AG04450 (cell line): ENCODE measurements around the gene ATP6V0E1. TPM values are rescaled to one million over a fixed set of nuclear protein-coding genes. Genes with fewer than 3 reads are reported as not detected.

Source experiments
- CTCF ChIA-PET: fragments of 300-600, 350-600 bp; formaldehyde crosslinking; extraction: SDS; loops from one replicate; lab custom pipeline; 2022; ENCODE audit warnings: antibody characterized with exemption, inconsistent platforms; lab: Charles Lee
- POLR2A ChIA-PET: fragments of 350-600 bp; formaldehyde crosslinking; extraction: SDS; loops from one replicate; lab custom pipeline; 2021; ENCODE audit warnings: antibody characterized with exemption, inconsistent platforms; lab: Yijun Ruan, JAX
- DNase-seq: peaks from one replicate; pipeline ENCODE4 v3.0.0-alpha.2; 2011; ENCODE audit warnings: low read depth, low spot score
- H3K27ac ChIP-seq: one replicate; pipeline ENCODE4 v1.5.1; 2012; ENCODE audit warnings: low read depth, low read length, control low read depth
- H3K27me3 ChIP-seq: one replicate; pipeline ENCODE4 v1.6.0; 2012; ENCODE audit warnings: low read length; ENCODE audit not compliant: control insufficient read depth, insufficient read depth
- H3K4me3 ChIP-seq: 2 replicates; pipeline ENCODE4 v1.5.1; 2011; ENCODE audit warnings: mild to moderate bottlenecking, low read depth, low read length, control low read depth
- H3K9me3 ChIP-seq: 2 replicates; pipeline ENCODE4 v1.5.1; 2012; ENCODE audit warnings: low read length; ENCODE audit not compliant: control insufficient read depth, insufficient read depth
- CTCF ChIP-seq: IDR thresholded peaks from 2 replicates; pipeline ENCODE4 v1.5.1; 2011; ENCODE audit warnings: low read depth, low read length, control low read depth, inconsistent platforms
- polyA plus RNA-seq: library from polyadenylated mRNA; depleted of rRNA; stranded (reverse); fragments of >200 nt; gene quantifications from 2 replicates; pipeline ENCODE4 v1.2.3, GENCODE V29; 2011

Gene ATP6V0E1
- polyA plus RNA-seq, 1 experiment = 610 TPM

DNA sequence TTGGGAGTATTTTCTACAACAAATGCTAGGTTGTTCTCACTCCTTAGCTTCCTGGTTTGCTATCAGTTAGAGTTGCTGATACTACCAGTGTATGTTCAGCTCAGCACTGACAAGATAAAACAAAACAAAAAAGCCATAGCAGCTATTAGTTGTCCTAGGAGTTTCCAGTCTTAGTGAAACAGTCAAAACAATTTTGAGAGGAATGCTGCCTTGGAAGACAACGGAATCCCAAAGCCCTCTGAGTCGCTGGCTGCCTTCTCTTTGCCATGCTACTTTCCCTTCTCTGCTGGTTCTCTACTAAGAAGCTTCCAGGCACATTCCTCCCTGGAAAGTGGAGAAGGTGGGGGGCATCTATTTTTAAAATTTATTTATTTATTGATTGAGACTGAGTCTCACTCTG, 67.2 kb downstream of the ATP6V0E1 start:
- CTCF ChIA-PET = no interaction called here
- H3K4me3 ChIP-seq = no peak overlapping the region
- no peaks in the 10 kb centered on the region for H3K27me3 ChIP-seq
- POLR2A ChIA-PET = interaction anchor here (0.6 to 1.3 kb wide), 3 partner anchors 9 to 67 kb away, joined by 3 to 17 read pairs (median 4); partner anchors contain the start of gene ATP6V0E1
- no peak for TF ChIP-seq CTCF
- peak overlapping the region; percentile 75 for H3K27ac ChIP-seq
- H3K9me3 ChIP-seq = no peaks in the 10 kb centered on the region
- no peak for DNase-seq

GRCh38 chr5:173051746-173052145, 68.2 kb downstream of the ATP6V0E1 start:
- no peaks in the 10 kb centered on the region for H3K27me3 ChIP-seq
- no peaks in the 10 kb centered on the region for H3K9me3 ChIP-seq
- TF ChIP-seq CTCF = no peak
- no peak overlapping the region for H3K4me3 ChIP-seq
- peak overlapping the region; percentile 75 for H3K27ac ChIP-seq
- ChIA-PET CTCF (no interaction called here), POLR2A (no interaction called here)
- no peak for DNase-seq

- TF ChIP-seq CTCF = no peak
- Histone ChIP-seq H3K9me3 (no peaks in the 10 kb centered on the region), H3K27me3 (no peaks in the 10 kb centered on the region), H3K27ac (no peak overlapping the region), H3K4me3 (no peak overlapping the region)
- DNase-seq = no peak
- POLR2A ChIA-PET = no interaction called here
- CTCF ChIA-PET = no interaction called here
These were observed 69.5 kb downstream of the ATP6V0E1 start for GRCh38 chr5:173053041-173053440.

GRCh38 chr5:173055042-173055721, 71.6 kb downstream of the ATP6V0E1 start:
- ChIA-PET CTCF (interaction anchor here (1.5 to 1.6 kb wide), 2 partner anchors 15 to 71 kb away, joined by 4 to 5 read pairs; partner anchors contain the start of gene ATP6V0E1), POLR2A (no interaction called here)
- Histone ChIP-seq H3K4me3 (peak overlapping the region; percentile 66), H3K9me3 (no peaks in the 10 kb centered on the region), H3K27ac (no peak overlapping the region), H3K27me3 (no peaks in the 10 kb centered on the region)
- DNase-seq = no peak
- no peak for TF ChIP-seq CTCF

GRCh38 chr5:173055722-173055982, 72.1 kb downstream of the ATP6V0E1 start:
- peak overlapping the region; percentile 66 for H3K4me3 ChIP-seq
- ChIA-PET POLR2A (no interaction called here), CTCF (no interaction called here)
- H3K27me3 ChIP-seq = no peaks in the 10 kb centered on the region
- no peak for TF ChIP-seq CTCF
- no peak overlapping the region for H3K27ac ChIP-seq
- no peak for DNase-seq
- H3K9me3 ChIP-seq = no peaks in the 10 kb centered on the region
